Stimulated activated CD8-positive, alpha-beta memory T cell treated with anti-CD3 and anti-CD28 coated beads, Interleukin-12 subunit alpha, Interleukin-12 subunit beta, amount 100 ng/mL, for 24 hours (primary cell): ENCODE results near the gene SP2.

ENCODE experiments used
- DNase-seq: peaks from one replicate; pipeline ENCODE4 v3.0.0-alpha.2; 2020; ENCODE audit errors: extremely low read depth

SP2 gene

DNA sequence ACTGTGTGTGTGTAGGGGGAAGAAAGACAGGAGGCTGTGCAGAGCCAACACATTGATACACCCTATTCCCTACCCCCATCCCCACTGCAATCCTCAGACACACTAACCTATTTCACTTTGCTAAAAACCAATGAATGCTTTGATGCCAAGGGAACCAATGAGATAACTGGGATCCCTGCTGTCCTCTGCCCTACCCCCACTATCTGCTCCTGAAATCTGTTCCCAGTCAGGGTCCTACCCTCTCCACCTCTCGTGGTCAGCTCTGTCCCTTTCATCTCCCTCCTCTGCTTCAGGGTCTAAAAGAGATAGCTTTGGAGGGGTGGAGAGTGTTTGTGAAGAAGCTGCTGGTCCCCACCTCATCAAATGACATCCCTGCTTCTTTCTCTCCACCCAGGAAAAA is 26.0 kb upstream of the SP2 start:
- no peak for DNase-seq

GRCh38 chr17:47871048-47871447 is 25.0 kb upstream of the SP2 start:
- no peak for DNase-seq

DNA sequence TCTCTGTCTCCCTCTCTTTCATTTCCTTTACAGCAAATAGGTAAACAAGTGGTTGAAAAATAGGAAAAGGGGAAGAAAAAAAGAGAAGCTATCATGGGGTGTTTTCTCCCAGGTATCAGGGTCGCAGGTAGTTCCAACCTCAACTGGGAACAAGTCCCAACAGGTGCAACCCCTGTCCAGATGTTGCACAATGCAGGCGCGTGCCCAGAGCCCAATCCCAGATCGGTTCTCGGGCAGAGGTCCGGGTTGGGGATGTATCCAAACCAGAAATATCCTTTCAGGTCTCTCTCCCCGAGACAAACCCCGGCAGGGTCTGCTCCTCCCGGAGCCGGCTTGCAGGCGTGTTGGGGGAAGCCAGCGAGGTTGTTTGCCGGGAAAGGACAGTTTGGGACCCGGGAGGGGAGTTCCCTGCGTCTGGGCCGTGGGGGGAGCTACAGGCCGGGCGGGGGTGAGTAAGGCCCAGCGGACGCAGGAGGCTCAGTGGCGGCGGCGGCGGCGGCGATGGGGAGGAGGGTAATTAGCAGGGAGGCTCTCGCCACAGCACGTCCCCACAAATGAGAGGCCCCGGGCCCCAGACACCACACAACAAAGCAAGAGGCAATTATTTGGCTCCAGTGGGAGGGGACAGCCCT is 23.9 kb upstream of the SP2 start:
- no peak for DNase-seq

DNA sequence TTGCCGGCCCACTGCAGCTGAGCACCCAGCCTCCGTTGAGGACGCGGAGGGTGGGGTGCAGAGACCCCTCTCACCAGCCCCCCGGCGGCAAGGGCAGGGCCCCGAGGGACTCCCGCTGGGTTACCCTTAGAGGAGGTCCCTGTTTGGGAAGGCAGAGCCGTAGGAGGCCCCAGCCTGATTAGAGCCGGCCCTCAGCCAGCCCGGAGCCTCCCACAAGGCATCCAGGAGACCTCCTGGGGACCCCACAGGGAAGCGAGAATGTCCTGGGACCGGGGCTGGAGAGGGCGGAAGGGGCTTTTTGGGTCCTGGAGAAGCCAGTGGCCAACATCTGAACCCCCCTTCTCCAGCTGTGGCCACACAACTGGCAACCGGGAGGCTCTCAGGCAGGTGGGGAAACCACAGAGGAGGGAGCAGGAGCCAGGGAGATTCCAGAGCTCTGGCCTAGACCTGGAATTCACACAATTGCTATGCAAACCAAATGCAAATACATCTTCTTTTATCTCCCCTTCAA is 23.3 kb upstream of the SP2 start:
- DNase-seq = no peak

- DNase-seq = no peak
Observed at GRCh38 chr17:47873200-47874090, 22.6 kb upstream of the SP2 start.

DNA sequence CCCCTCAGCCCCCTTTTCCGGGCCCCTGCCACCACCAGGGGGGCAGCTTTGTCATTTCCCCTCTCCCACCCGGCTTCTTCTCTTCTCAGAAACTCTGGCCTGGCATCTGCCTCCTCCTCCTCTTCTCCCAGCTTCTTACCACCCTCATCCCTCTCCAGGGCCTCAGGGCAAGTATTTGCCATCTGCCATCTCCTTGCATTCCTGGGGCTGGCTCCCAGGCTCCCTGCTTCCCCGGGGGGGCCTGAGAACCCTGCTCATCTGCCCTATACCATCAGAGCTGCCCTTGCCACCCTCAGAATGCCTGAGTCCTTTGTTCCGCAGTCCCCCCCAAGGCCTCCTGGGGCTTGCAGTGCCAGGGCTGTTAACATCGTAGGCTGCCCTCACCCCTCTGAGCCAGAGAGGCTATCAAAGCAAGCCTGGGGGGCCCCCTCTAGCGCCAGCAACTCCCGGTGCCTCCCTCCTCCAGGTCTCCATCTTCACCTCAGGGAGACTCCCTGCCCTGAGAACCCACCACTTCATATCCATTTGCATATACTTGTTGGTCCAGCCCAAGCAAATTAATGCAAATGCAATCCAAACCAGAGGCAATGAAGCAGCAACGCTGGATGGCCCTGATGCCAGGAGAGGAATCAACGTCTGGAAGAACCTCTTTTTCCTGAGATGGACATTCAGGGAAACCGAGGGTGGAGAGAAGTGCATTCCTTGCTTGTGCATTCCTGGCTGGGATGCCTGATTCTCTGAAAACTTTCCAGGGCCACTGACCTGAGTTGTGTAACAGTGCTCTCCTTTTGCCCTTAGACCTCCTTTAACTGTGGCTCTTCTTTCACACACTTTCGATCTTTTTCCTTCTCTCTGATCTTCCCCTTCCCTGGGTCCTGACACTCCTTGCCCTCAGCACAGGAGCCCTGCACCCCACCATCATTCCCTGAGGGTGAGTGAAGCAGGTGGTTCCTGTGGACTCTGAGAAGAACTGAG is 20.7 kb upstream of the SP2 start:
- no peak for DNase-seq

DNA sequence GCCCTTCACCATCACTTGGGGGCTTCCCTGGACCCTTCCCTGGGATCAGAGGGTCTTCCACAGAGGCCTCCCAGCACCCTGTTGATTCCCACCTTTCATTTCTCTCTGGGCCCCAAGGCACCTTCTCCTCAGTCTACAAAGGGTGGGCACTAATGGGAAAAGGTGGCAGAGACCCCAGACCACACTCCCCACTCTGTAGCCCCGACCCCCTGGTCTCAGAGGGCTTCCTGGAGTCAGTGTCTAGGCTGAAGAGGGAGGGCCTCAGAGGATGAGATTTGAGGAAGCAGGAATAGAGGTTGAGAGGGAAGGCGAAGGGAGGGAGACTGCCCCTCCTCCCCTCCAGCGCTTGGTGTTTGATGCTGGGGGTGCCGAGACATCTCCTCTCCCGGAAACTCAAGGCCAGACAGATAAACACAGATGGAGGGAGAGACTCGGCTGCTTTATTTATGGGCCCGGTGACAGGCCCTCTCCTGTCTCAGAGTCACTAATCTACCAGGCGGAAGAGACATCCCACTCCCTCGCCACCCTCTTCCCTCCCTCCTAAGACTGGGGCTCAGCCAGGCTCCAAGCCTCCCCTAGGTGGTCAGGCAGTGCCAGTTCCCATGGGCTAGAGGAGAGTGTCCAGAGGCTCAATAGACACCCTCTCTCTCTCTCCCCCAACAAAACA is 18.5 kb upstream of the SP2 start:
- no peak for DNase-seq

DNA sequence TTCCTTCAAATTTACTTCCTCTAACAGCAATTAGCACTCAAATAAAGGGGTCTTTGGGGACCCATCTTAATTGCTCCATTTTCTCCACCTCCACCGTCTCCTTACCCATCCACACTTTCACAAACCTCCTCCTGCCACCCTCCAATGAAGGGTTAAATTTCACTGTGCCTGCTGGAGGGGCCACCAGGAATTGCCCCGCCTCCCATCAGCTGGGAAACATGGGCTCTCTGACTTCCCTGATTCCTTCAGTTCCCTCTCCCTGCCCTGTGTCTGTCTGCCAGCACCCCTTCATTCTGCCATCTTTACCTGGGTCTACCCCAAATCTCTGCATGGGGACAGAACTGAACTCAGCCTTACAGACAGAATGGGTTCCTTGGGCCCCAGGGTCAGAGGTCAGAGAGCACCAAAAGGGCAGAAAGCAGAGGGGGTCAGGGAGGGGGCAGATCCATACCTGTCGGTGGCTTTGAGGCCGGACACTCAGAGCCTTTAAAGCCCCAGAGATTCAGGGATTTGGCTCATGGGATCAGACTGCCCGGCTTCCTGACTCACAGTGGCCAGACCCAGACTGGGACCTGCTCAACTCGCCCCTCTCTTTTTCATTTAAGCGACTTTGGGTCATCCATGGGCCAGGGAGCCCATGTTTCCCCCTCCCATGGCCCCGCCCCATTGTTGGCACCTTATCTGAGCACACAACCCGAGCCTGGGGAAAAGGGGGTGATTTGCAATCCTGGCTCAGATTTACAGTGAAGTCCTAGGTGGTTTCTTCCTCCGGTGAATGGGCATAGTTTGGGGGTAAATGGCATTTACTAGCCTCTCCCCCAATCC is 17.6 kb upstream of the SP2 start:
- no peak for DNase-seq

DNA sequence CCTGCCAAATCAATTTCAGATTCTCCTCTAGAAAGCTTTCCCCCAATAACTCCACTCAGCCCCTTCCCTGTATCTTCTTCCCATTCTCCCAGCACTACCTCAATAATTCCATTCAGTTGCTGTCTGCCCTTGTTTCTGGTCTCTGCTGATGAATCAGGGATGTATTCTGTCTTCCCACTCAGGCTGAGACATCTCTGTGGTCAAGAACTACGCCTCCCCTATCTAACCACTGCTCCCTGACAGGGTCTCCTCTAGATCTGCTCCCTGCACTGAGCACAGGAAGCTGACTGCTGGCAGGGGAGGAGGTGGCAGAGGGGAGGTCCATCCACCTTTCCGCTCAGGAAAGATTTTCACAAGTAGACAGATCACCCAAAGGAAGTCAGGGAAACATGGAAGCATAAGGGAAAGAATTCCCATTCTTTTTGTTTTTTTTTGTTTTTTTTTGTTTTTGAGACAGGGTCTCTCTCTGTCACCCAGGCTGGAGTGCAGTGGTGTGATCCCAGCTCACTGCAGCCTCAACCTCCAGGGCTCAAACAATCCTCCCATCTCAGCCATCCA is 16.9 kb upstream of the SP2 start:
- no peak for DNase-seq

DNA sequence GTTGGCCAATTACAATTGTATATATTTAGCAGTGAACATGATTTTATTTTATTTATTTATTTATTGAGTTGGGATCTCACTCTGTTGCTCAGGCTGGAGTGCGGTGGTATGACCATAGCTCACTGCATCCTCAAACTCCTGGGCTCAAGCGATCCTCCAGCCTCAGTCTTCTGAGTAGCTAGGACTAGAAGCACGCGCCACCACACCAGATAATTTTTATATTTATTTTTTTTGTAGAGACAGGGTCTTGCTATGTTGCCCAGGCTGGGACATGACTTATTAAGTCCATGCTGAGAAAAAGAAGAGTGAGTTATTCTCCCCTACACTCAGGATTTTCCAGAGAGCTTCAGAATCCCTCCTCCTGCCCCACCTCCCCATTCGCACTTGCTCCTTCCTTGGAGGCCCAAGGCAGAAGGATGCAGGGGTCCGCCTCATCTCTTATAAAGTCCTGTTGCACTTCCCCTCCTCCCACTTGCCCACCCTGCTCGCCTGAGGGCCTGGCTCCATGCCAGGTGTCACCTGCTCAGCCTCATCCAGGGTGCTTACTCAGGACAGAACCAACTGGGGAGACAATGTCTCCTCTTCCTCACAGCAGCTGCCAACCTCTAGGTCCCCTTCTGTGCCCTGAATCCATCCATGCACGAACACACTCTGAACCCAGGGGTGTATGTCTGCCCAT is 16.1 kb upstream of the SP2 start:
- no peak for DNase-seq

GRCh38 chr17:47882247-47882646 is 13.8 kb upstream of the SP2 start:
- DNase-seq = no peak

- no peak for DNase-seq
Observed at GRCh38 chr17:47882695-47883588, 13.1 kb upstream of the SP2 start.

- DNase-seq = no peak
Observed at GRCh38 chr17:47883589-47884426, 12.2 kb upstream of the SP2 start.

GRCh38 chr17:47884427-47884740 is 11.7 kb upstream of the SP2 start:
- DNase-seq = no peak

DNA sequence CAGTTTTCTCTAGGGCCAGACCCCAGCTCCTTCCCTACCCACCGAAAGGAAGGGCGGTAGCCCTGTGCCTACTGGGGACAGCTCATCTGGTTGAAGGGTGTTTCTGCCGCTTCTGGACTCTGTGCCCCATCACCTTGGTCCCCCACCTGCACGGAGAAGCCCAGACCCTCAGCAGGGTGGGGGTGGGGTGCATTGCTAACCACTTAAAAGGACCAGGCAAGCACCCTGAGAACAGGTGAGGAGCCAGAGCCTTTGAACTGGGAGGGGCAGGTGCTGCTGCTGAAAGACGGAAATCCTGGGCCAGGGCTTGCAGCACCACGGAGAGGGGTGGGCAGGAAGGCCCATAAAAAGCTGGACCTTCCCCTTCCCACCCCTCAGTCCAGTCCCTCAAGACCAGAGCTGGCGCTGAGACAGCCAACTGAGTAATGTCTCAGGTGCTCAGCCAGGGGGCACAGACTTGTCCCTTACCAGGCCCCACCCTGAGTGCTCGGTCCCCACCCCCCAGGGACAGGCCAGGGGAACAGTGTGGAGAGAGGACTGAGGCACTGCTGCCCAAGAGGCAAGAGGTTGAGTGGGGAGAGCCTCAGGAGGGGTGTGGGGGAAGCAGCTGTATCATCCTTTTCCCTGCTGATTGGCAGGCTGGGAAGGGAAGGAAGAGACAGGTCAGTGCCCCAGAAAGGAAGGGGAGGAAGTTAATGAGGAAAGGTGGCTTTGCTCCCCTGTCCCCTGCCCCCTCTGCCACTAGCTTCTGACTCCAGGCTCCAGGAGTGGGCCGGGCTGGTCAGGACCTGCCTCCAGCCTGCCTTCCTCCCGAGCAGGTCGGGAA is 10.9 kb upstream of the SP2 start:
- DNase-seq = no peak

DNA sequence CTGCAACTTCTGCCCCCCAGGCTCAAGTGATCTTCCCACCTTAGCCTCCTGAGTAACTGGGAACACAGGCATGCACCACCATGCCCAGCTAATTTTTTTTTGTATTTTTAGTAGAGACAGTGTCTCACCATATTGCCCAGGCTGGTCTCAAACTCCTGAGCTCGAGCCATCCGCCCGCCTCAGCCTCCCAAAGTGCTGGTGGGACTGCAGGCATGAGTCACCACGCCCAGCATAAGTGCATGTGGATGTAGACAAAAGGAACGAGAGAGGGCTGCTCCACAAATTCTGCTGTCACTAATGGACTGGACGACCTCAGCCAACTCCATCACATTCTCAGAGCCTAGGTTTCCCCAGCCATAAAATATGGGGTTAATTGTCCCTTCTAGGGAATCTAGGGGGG is 7.7 kb upstream of the SP2 start:
- DNase-seq = no peak
